OCI-M1 (cell line): ENCODE data around the gene SRSF9.
"Not testable (repeated sequence)": the region's sequence is repeated elsewhere in the genome, so short reads cannot be mapped to it uniquely, and the experiment has no call there.

Experiments
- DNase-seq: peaks from one replicate; lab custom pipeline; 2025; lab: John Stamatoyannopoulos, UW

The SRSF9 gene

DNA sequence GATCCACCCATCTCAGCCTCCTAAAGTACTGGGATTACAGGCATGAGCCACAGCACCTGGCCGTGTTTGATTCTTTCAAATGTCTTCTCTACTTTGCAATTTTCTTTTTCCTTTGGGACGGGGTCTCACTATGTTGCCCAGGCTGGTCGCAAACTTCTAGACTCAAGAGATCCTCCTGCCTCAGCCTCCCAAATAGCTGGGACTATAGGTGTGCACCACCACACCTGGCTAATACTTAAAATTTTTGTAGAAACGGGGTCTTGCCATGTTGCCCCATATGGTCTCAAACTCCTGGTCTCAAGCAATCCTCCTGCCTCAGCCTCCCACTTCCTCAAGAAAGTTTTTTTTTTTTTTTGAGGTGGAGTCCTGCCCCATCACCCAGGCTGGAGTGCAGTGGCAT, 21.6 kb downstream of the SRSF9 start:
- no peak for DNase-seq

DNA sequence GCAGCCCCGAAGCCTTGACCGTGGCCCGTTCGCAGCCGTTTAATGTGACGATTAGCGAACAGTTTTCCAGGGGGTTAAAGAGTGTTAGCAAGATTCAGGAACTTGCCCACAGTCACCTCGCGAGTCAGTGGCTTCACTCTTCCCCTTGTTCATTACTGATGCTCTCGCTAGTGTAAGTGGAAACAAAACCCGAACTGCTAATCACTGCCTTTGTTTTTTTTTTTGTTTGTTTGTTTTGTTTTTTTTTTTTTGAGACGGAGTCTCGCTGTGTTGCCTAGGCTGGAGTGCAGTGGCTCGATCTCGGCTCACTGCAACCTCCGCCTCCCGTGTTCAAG, 22.7 kb downstream of the SRSF9 start:
- DNase-seq: not testable (repeated sequence)

DNA sequence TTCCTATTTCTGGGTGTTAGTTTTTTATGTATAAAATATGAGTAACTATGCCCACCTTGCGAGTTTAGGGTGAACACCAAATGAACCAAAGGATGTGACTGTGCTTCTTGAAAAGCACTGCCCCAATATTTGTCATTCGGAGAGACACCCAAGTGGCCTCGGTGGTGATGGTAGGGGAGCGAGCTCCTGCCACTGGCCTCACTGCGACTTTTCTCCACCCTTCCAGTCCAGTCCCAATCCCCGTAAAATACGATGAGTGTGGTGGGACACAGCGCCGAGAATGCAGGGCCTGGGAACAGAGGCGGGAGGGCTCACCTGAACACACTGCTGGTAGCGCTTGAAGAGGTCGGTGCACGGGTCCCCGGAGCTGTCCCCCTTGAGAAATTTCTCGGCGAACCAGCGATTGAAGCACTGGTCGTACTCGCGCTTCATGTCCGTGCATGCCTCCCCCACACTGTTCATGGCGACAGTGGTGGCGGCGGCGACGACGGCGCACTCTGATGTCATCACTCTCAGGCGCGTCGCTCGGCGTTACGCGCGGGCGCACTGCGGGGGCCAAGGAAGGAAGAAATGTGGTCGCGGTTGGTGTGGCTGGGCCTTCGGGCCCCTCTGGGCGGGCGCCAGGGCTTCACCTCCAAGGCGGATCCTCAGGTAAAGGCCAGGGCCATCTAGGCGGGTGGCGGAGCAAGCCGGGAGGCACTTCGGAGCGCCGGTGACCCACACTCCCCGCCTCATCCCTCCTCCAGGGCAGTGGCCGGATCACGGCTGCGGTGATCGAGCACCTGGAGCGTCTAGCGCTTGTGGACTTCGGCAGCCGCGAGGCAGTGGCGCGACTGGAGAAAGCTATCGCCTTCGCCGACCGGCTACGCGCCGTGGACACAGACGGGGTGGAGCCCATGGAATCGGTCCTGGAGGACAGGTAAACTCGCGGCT, 23.4 kb downstream of the SRSF9 start, which contains the start of the genes GATC and TRIAP1:
TSS of gene GATC (plus strand) at position 534 of the 933 bp plus-strand sequence. CDS start at position 571, 37 bp downstream.
TSS of gene TRIAP1 (minus strand) at position 474 of the 933 bp plus-strand sequence. CDS start at position 462, 12 bp downstream.
- peak; percentile 90 for DNase-seq

DNA sequence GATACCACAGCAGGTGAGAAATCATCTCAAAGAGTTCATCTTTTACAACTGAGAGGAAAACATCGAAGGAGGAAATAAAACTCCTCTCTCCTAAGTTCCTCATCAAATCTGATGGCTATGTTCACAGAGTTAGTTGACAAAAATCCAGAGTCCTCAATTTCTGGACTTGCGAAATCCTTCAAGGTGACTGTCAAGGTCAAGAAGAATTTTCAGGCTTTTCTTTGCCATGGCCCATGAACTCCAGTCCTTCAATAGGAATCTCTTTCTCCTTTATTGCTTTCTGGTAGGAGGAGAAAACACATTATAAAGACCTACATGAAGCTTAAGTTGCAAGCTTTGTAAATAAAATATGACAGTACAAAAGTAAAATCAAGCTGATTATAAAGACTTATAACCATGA, 24.9 kb downstream of the SRSF9 start:
- no peak for DNase-seq

DNA sequence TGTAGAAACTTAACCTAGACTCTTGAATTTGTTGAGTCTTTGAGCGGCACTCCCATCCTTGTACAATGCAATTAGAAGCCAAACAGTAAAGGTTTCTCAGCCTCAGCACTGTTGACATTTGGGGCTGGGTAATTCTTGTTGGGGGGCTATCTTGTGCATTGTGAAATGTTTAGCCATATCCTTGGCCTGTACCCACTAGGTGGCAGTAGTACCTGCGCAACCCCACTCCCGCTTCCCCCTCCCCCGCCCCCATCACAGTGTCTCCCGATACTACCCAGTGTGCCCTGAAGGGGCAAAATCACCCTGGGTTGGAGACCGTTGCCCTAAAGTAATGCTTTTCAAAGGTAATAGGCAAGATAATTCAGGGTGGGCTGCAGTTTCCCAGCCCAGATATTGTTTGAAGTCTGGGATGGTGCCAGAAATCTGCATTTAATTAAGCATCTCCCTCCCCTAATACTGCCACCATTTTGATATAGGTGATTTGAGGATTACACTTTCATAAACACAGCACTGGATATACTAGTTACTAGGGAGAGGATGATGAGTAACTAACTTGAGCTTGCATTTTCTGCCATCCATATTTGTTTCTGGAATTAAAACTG, 29.8 kb downstream of the SRSF9 start:
- DNase-seq: peak; percentile 75

DNA sequence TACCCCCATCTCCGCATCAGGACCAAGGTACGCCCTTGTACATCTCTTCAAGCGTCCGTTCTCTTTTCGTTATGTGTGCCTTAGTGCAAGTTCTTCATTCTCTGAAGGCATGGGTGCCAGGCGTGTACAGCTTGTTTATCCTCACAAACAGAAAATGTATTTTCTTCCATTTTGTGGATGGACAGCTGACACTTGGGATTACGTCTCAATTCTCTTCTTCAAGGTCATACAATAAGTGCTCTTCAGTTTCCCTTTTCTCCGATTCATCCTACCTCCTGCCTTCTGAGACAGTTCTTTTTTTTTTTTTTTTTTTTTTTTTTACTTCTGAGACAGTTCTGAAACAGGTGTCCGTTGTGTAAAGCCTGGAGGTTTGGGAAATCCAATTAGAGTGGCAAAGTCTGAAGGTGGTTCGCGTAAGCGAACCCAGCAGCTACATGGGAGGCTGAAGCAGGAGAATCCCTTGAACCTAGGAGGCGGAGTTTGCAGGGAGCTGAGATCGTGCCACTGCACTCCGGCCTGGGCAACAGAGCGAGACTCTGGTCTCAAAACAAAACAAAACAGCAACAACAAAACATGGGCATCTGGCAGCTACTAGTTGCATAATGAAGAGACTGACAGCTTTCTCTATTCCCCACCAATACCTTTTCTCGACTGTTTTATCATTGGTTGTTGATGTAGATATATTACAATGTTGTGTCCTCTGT, 30.9 kb downstream of the SRSF9 start:
- DNase-seq: no peak

DNA sequence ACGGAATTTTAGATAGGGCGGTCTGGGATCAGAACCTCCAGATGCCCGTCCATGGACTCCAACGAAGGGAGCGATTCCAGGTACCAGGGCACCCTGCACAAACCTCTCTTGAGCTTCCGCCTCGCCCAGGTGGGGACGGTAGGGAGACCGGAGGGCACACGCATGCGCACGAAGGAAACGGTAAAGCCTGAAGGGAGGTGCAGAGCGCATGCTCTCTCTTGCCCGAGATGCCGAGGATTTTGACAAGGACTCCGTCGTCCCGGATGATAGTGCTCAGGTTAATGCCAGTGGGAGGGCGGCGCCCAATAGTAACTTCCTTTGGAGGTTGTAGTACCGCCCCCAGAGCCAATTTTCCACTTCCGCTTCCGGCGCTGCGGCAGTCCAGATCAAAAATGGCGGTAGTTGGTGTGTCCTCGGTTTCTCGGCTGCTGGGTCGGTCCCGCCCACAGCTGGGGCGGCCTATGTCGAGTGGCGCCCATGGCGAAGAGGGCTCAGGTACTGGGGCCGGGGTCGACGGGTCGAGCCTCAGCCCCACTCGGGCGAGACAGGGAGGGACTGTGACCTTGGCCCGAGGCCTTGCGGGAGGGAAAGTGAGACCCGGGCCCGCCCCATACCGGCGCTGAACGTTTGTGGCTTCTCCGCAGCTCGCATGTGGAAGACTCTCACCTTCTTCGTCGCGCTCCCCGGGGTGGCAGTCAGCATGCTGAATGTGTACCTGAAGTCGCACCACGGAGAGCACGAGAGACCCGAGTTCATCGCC, 31.6 kb downstream of the SRSF9 start, which contains the start of gene COX6A1:
TSS of gene COX6A1 (plus strand) at position 379 of the 760 bp plus-strand sequence. CDS start at position 393, 14 bp downstream.
- DNase-seq: peak; percentile 99

DNA sequence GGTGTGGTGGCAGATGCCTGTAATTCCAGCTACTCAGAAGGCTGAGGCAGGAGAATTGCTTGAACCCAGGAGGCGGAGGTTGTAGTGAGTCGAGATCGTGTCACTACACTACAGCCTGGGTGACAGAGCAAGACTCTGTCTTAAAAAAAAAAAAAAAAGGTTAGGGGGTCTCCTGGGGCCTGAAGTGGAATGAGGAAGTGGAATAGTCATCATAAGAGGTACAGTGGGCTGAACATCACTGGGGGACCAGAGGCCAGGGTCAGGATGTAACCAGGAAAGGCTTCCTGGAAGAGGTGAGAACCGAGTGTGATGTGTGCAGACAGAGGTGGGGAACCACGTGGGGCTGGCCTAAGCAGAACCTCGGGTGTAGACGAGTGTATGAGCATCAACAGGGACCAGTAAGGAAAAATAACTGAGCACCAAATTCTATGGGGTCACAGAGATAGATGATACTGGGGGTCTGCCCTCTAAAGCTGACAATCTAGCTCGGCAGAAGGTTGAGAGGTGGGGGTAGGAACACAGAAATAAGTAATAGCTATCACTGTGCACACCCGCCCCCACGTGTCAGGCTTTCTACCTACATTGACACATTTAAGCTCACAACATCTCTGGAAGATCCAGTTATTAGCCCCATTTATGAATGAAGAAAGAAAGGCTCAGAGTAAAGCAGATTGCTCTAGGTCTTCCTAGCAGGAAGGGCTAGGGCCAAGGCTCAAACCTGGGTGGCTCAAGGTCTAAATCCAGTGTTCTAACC, 36.6 kb downstream of the SRSF9 start:
- no peak for DNase-seq

DNA sequence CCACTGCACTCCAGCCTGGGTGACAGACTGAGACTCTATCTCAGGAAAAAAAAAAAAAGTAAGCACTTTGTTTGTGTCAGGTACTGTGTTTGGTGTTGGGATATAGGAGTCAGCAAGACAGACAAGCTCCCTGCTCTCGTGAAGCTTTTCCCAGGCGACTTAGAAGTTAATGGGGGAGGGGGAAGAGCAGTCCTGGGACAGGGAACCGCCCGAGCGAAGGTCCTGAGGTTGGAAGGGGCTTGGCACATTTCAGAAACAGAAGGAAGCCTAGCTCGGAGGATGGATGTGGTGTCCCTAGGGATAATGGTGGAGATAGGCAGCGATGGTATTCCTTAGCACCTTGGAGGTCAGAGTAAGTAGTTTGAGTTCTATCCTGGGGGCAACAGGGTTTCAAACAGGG, 40.2 kb downstream of the SRSF9 start:
- no peak for DNase-seq

DNA sequence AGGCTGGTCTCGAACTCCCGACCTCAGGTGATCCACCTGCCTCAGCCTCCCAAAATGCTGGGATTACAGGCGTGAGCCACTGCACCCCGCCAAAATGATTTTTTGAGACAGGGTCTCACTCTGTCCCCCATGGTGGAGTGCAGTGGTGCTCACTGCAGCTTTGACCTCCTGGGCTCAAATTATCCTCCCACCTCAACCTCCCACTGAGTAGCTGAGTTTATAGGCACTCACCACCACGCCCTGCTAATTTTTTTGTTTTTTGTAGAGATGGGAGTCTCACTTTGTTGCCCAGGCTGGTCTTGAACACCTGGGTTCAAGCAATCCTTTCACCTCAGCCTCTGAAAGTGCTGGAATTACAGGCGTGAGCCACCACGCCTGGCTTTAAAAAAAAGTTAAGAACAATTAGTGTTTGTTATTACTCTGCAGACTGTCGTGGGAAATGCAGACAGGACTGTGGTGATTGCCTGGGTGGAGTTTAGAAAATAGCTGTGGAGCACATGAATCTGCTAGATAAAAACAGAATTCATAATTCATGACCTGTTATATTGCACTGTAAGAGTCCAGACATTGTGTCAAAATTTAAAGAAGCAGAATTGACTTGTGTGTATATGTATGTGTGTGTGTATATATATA, 40.8 kb downstream of the SRSF9 start:
- no peak for DNase-seq

DNA sequence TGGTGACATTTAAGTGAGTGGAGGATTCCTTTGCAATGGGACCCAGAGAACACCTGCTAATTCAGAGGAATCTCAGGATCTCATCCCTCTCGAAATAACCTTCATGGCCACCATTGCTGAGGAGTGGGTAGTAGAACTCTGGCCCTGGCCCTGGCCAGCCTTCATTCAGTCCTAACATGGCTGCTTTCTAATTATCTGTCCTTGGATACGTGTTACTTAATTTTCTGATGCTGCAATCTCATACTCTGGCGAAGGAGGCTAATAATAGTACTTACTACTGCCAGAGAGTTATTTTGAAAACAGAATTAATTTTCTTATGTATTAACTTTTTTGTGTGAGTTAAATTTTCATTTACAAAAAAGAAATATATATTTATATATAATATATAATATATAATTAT, 43.8 kb downstream of the SRSF9 start:
- no peak for DNase-seq

DNA sequence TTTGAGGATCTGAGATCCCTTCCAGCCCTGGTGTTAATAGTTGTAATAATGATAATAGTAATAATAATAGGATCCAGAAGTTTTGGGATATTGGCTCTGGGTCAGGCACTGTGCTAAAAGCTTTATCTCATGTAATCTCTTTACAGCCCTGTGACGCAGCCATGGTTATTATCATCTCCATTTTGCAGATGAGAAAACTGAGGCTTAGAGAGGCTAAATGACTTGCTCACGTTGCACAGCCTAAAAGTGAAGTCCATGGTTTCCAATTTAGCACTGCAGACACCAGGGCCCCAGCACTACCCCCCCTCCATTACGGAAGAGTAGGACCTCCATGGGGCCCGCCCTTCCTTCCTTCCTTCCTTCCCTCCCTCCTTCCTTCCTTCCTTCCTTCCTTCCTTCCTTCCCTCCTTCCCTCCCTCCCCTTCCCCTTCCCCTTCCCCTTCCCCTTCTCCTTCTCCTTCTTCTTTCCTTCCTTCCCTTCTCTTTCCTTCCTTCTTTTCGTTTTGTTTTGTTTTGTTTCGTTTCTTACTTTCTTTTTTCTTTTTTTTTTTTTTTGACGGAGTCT, 46.6 kb downstream of the SRSF9 start:
- DNase-seq: no peak

DNA sequence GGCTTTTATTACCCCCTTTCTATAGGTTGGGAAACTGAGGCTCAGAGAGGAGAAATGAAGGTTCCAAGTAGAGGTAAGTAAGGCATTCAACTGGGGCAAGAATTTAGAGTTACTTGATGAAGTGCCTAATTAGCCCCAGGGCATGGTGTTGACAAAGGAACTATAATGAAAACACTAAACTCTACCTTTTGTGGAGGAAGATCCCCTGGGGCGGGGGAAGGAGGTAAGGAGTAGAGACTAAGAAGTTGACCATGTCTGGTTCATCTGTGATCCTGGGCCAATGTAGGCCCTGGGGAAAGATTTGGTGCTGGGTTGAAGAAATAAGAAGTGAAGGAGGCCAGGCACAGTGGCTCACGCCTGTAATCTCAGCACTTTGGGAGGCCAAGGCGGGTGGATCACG, 47.8 kb downstream of the SRSF9 start:
- no peak for DNase-seq

DNA sequence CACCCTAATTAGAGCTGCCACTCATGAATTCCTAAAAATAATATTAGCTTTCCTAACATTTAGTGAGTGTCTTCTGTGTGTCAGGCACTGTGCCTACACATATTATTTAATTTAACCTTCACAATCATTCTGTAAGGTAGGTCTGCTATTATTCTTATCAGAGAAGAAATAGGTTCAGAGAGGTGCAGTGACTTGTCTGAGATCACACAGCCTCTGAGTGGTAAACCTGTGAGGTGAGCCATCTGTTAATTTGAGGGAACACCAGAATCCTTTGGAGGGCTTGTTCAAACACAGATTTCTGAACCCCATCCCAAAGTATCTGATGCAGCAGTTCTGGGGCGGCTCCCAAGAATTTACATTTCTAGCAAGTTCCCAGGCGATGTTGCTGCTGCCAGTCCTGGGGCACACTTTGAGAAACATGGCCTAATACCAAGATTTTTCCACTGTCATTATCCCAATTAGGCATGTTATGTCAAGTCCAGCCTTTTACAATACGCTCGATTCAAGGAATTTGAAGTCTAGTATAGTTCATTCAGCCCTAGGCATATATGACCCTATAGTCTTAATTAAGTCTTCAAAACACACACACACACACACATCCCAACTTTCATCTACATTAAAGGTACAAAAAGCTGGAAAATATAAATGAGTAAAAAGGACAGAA, 51.5 kb downstream of the SRSF9 start:
- no peak for DNase-seq

DNA sequence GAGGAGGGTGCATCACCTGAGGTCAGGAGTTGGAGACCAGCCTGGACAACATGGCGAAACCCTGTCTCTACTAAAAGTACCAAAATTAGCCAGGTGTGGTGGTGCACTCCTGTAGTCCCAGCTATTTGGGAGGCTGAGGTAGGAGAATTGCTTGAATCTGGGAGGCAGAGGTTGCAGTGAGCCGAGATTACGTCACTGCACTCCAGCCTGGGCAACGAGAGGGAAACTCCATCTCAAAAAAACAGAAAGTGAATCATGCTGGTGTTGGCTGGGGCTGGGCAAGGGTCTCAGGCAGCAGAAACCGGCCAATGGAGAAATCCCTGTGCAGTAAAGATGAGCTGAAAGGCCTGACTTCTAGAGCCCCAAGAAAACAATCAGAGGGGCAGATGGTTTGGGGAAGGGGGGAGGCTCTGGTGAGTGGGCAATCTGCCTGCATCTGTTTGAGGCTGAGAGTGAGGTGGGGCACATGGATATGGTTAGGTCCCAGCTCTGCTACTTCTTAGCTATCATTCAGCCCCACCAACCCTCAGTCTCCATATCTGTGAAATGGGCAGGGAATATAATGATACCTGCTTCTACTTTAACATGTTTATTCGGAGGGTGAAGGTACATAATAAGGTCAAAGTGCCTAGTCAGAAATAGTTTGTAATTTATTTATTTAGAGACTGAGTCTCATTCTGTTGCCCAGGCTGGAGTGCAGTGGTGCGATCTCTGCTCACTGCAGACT, 52.9 kb downstream of the SRSF9 start:
- DNase-seq: no peak

DNA sequence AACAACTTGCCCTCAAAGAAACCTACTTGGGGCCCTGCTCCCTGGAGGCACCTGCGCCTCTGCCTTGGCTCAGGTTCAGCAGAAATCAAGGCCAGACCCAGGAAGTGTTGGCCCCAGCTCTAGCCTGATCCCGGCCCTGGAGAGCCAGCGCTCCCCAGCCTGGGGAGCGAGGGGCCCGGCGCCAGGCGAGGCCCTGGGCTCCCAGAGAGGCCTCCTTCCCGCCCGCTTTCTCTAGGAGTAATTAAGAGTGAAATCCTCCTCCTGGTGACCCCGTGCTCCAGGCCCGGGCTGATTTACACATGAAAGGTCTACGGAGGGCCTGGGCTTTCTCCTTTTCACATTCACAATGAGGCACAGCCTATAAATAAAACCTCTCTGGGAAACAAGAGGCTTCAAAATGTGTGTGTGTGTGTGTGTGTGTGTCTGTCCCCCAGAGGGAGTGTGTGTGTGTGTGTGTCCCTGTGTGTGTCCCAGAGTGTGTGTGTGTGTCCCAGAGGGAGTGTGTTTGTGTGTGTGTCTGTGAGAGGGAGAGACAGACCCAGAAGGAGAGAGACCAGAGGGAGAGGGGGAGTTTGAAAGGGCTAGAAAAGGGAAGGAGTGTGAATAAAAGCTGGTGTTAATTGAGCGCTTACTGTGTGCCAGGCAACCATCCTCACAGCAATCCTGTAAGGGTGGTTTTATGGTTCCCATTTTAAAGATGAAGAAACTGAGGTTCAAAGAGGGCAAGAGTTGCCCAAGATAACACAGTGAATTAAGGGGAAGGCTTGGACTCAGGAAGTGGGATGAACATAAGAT, 55.5 kb downstream of the SRSF9 start:
- no peak for DNase-seq

DNA sequence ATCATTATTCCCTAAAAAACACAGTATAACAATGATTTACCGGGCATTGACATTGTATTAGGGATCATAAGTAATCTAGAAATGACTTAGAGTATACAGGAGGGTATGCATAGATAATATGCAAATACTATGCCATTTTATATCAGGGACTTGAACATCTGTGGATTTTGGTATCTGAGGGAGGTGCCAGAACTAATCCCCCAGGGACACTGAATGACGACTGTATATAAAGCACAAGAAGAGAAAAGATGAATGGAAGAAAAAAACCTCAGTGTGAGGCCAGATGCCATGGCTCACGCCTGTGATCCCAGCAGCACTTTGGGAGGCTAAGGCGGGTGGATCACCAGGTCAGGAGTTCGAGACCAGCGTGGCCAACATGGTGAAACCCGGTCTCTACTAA, 57.1 kb downstream of the SRSF9 start:
- no peak for DNase-seq
